Right renal pelvis (tissue), 4 donors: ENCODE data around the gene KCNH2. TPM values are rescaled to one million over a fixed set of nuclear protein-coding genes. Genes with fewer than 3 reads are reported as not detected.
"Not testable (repeated sequence)": the region's sequence is repeated elsewhere in the genome, so short reads cannot be mapped to it uniquely, and the experiment has no call there.

Source experiments
- DNase-seq, 4 donors: peaks; one replicate each; pipeline ENCODE4 v3.0.0-alpha.2; 2013; ENCODE audit warnings: low read depth in 4 of 4, low spot score in 3 of 4, missing footprints in 1 of 4
- polyA plus RNA-seq, 4 donors: library from polyadenylated mRNA; unstranded; fragments of 120-200 nt; gene quantifications; one replicate each; pipeline ENCODE4 v1.2.1, GENCODE V29; 2013; ENCODE audit not compliant: insufficient read length in 4 of 4

The KCNH2 gene
- 10 to 100 TPM; 14.3 to 26.1 (median 17.7) TPM for polyA plus RNA-seq

- no peak for DNase-seq
Measured at GRCh38 chr7:150978126-150978789, at the start of gene KCNH2. Gene KCNH2, minus strand, starts transcription at chr7:150978321. Its CDS starts 408 bp downstream, at chr7:150977913.

- DNase-seq: not testable (repeated sequence)
Measured at GRCh38 chr7:151027728-151028130, 49.6 kb upstream of the KCNH2 start.

- DNase-seq: not testable (repeated sequence)
Measured at GRCh38 chr7:151026771-151027727, 48.9 kb upstream of the KCNH2 start.

- no peak for DNase-seq
Measured at GRCh38 chr7:151025924-151026671, 48.0 kb upstream of the KCNH2 start.

- DNase-seq: no peak
Measured at GRCh38 chr7:151024435-151025056, 46.4 kb upstream of the KCNH2 start, which contains the start of gene ATG9B. Gene ATG9B, minus strand, starts transcription at chr7:151024494. Its CDS starts 71 bp downstream, at chr7:151024423.

- no peak for DNase-seq
Measured at GRCh38 chr7:151023232-151023631, 45.1 kb upstream of the KCNH2 start.

GRCh38 chr7:151020231-151020630 is 42.1 kb upstream of the KCNH2 start:
- DNase-seq: no peak

GRCh38 chr7:151019130-151019447 is 41.0 kb upstream of the KCNH2 start:
- DNase-seq: no peak

GRCh38 chr7:151018421-151019129 is 40.5 kb upstream of the KCNH2 start:
- DNase-seq: no peak

- DNase-seq: no peak
Measured at GRCh38 chr7:151017953-151018420, 39.9 kb upstream of the KCNH2 start.

GRCh38 chr7:151017370-151017952 is 39.3 kb upstream of the KCNH2 start:
- DNase-seq: no peak

- no peak for DNase-seq
Measured at GRCh38 chr7:151016942-151017341, 38.8 kb upstream of the KCNH2 start.

GRCh38 chr7:151016505-151016904 is 38.4 kb upstream of the KCNH2 start:
- DNase-seq: no peak

GRCh38 chr7:151015967-151016366 is 37.8 kb upstream of the KCNH2 start:
- DNase-seq: no peak

GRCh38 chr7:151014950-151015349 is 36.8 kb upstream of the KCNH2 start:
- no peak for DNase-seq

GRCh38 chr7:151013733-151014497 is 35.8 kb upstream of the KCNH2 start:
- peak in 1 of 4 donors; percentile 74 for DNase-seq

GRCh38 chr7:151013356-151013732 is 35.2 kb upstream of the KCNH2 start:
- no peak for DNase-seq

- DNase-seq: no peak
Measured at GRCh38 chr7:151012911-151013347, 34.8 kb upstream of the KCNH2 start.
